NT2/D1 (cell line): ENCODE results near the gene CCT2.
A peak's percentile ranks its signal among the peaks of the same experiment; 100 is the strongest.

Experiments used
- DNase-seq: peaks from one replicate; pipeline ENCODE4 v3.0.0-alpha.2; 2011; ENCODE audit warnings: low read depth, low spot score
- H3K27me3 ChIP-seq: 2 replicates; pipeline ENCODE4 v1.6.0; 2011; ENCODE audit warnings: mild to moderate bottlenecking; ENCODE audit not compliant: insufficient read length, insufficient read depth
- H3K36me3 ChIP-seq: 2 replicates; pipeline ENCODE4 v1.6.1; 2011; ENCODE audit warnings: mild to moderate bottlenecking, low read length, mixed read lengths; ENCODE audit not compliant: insufficient read depth, insufficient read length
- H3K4me1 ChIP-seq: 2 replicates; pipeline ENCODE4 v1.5.1; 2011; ENCODE audit not compliant: insufficient read depth, insufficient read length
- H3K4me3 ChIP-seq: 2 replicates; pipeline ENCODE4 v1.5.1; 2011; ENCODE audit warnings: low read depth; ENCODE audit not compliant: insufficient read length
- H3K9ac ChIP-seq: 2 replicates; pipeline ENCODE4 v1.6.0; 2011; ENCODE audit warnings: low read depth; ENCODE audit not compliant: insufficient read length
- H3K9me3 ChIP-seq: 2 replicates; pipeline ENCODE4 v1.5.1; 2011; ENCODE audit warnings: mild to moderate bottlenecking, low read length; ENCODE audit not compliant: insufficient read depth
- SUZ12 ChIP-seq: IDR thresholded peaks from 2 replicates; pipeline ENCODE4 v1.6.1; 2011; ENCODE audit not compliant: insufficient read length, insufficient read depth; ENCODE audit errors: extremely low read depth
- YY1 ChIP-seq: IDR thresholded peaks from 2 replicates; pipeline ENCODE4 v1.6.1; 2011; ENCODE audit not compliant: insufficient read length, insufficient read depth
- ZNF274 ChIP-seq: IDR thresholded peaks from 2 replicates; pipeline ENCODE4 v1.6.1; 2011; ENCODE audit warnings: mild to moderate bottlenecking, low read depth, low read length

CCT2 gene

DNA sequence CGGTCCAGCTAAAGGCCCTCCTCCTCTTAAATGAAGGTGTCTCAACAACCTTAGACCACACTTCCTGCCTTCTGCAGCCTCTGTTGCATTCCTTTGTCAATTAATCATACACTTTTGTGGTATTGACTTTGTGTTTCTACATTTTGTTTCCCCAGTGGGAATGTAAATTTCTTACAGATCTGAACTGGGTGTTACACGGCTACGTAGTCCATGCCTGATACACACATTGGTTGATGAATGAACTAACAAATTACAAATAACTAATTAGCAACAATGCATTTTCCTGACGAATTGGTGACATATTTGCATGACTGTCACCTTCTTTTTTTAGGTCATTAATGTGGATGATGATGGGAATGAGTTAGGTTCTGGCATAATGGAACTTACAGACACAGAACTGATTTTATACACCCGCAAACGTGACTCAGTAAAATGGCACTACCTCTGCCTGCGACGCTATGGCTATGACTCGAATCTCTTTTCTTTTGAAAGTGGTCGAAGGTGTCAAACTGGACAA is 15.2 kb upstream of the CCT2 start:
- Histone ChIP-seq H3K9ac (no peak overlapping the region), H3K9me3 (no peaks in the 10 kb centered on the region), H3K36me3 (peaks cover 52% of the 10 kb centered on the region), H3K4me1 (no peaks in the 10 kb centered on the region), H3K4me3 (no peak overlapping the region), H3K27me3 (no peaks in the 10 kb centered on the region)
- no peak for DNase-seq
- no peak for TF ChIP-seq YY1

DNA sequence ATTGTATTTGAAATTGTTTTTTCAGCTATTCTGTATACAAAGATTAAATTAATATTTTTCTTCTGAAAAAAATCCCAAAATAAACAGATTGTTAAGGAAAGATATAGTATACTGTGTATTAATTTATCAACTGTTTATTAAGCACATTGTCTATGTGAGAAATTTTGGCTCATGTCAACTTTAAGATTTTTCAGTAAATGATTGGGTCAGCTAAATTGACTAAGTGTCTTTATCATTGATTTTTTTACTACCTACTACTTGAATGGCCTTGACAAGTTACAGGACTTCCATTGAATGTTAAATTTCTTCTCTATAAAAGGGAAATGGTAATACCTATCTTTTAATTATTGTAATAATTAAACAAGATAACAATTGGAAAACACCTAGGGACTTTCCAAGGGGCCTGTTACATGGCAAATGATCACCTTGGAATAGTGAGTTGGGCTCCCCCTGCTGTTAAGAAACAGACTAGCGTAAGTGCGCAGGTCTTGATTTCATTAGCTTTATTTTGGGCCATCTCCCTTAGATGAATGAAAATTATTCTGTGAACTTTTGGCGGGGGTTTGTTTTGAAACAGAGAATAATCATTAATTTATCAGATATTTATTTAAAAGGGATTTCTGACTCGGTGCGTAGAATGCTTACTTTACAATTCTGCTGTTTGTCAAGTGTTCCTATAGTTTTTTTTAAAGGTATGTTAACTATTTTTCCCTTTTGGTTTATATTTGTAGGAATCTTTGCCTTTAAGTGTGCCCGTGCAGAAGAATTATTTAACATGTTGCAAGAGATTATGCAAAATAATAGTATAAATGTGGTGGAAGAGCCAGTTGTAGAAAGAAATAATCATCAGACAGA is 14.5 kb upstream of the CCT2 start:
- peaks cover 57% of the 10 kb centered on the region for H3K36me3 ChIP-seq
- H3K4me1 ChIP-seq, result no peaks in the 10 kb centered on the region
- H3K9ac ChIP-seq, result no peak overlapping the region
- TF ChIP-seq ZNF274 (no peak), YY1 (no peak), SUZ12 (no peak)
- no peak overlapping the region for H3K4me3 ChIP-seq
- no peaks in the 10 kb centered on the region for H3K9me3 ChIP-seq
- DNase-seq, result peak; percentile 55
- no peaks in the 10 kb centered on the region for H3K27me3 ChIP-seq

DNA sequence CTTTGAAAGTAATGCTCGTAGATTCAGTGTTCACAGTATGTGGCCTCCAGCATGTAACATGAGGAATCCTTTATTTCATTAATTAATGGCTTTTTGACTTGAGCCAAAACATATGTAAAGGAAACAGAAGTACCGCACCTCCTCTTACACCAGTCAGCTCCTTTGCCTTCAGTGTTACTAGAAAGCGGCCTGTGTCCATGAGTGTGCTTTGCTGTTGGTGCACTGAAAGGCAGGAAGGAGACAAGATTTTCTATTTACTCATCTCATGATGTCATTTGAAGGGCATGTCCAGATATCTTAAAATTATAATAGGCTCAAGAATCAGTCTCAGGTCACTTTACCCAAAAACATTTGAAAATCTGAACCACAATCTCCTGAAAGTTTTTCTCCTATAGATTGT is 9.9 kb upstream of the CCT2 start:
- Histone ChIP-seq H3K9me3 (no peaks in the 10 kb centered on the region), H3K27me3 (no peaks in the 10 kb centered on the region), H3K36me3 (peaks cover 45% of the 10 kb centered on the region), H3K9ac (no peak overlapping the region), H3K4me1 (no peaks in the 10 kb centered on the region), H3K4me3 (no peak overlapping the region)
- no peak for TF ChIP-seq SUZ12
- no peak for TF ChIP-seq ZNF274
- TF ChIP-seq YY1, result no peak
- no peak for DNase-seq

DNA sequence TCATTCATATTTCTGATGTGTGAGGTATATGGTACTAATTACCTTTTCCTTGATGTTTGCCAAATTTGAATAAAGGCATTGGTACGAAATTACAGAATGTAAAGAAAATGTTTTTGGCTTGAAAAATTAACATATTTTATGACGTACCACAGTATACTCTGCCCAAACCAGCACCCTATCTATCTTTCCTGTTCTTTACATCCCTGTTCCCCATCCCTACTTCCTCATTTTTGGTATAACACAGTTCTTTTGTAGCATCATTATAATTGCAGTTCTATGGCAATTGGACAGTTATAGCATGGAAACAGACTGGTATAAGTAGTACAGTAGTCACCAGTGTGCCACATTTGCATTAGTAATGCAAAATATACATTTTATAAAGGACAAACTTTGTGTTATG is 7.0 kb upstream of the CCT2 start:
- no peaks in the 10 kb centered on the region for H3K4me1 ChIP-seq
- TF ChIP-seq SUZ12 (no peak), ZNF274 (no peak), YY1 (no peak)
- H3K9me3 ChIP-seq, result no peaks in the 10 kb centered on the region
- peaks cover 23% of the 10 kb centered on the region for H3K36me3 ChIP-seq
- H3K27me3 ChIP-seq, result no peaks in the 10 kb centered on the region
- H3K9ac ChIP-seq, result no peak overlapping the region
- no peak for DNase-seq
- H3K4me3 ChIP-seq, result no peak overlapping the region

DNA sequence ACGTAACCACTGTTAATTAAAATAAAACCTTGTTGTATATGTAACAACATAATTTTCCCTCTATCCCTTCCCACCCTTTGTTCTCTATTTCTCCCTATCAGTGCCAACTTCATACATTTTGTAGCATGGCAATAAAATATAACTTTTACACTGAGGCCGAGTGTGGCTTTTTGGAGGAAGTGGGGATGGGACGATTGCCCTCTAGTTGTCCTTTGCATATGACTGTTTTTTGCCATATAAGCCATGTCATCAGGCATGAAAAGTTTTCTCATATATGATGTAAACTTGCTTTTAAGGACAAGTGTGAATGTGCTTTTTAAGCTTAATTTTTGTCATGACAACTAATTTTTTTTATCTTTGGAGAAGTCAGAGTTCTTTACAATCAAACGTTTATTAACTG is 6.2 kb upstream of the CCT2 start:
- peaks cover 17% of the 10 kb centered on the region for H3K36me3 ChIP-seq
- no peaks in the 10 kb centered on the region for H3K4me1 ChIP-seq
- H3K27me3 ChIP-seq, result no peaks in the 10 kb centered on the region
- TF ChIP-seq YY1 (no peak), SUZ12 (no peak), ZNF274 (no peak)
- no peak for DNase-seq
- H3K4me3 ChIP-seq, result no peak overlapping the region
- H3K9ac ChIP-seq, result no peak overlapping the region
- no peaks in the 10 kb centered on the region for H3K9me3 ChIP-seq

DNA sequence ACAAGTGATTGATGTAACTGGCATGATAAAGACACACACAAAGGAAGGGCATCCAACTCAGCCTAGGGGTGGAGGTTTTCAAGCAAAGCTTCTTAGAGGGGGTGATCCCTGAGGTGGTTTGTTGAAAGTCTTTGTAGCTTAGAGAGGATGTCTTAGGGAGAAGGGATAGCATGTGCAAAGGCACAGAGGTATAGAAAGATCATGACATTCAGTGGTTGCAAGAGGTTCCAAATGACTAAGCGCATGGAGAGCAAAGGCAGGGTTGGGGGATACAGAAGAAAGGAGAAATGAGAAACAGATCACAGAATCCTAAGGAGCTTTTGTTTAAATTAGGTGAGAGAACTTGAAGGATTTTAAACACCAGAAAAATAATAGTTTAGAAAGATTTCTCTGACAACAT is 5.2 kb upstream of the CCT2 start:
- DNase-seq, result no peak
- Histone ChIP-seq H3K36me3 (peaks cover 8% of the 10 kb centered on the region), H3K4me3 (no peak overlapping the region), H3K4me1 (no peaks in the 10 kb centered on the region), H3K9me3 (no peaks in the 10 kb centered on the region), H3K27me3 (no peaks in the 10 kb centered on the region), H3K9ac (no peak overlapping the region)
- TF ChIP-seq SUZ12, result no peak
- no peak for TF ChIP-seq YY1
- no peak for TF ChIP-seq ZNF274

DNA sequence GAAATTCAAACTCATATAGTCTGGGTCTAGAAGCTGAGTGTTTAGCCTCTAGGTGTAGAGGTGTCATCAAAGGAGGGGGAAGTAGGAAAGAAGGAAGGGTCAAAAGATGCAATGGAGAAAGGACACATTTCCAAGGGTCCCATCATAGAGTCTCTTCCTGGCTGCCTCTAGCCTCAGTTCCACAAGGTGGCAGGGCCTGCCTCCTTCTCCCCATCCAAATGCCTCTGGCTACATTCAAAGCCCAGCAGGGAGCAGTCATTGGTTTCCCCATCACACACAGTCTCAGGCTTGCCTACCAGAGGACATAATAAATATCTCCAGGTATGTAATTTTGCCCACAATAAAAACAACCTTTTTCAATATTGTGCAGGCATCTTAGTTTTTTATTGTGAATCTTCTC is 2.1 kb upstream of the CCT2 start:
- Histone ChIP-seq H3K4me1 (no peaks in the 10 kb centered on the region), H3K9ac (no peak overlapping the region), H3K4me3 (no peak overlapping the region), H3K9me3 (no peaks in the 10 kb centered on the region), H3K36me3 (peaks cover 24% of the 10 kb centered on the region), H3K27me3 (no peaks in the 10 kb centered on the region)
- peak; percentile 44 for DNase-seq
- TF ChIP-seq YY1 (no peak), SUZ12 (no peak), ZNF274 (no peak)
